SK-N-SH treated with all-trans-retinoic acid at 6 μM for 48 hours (cell line): ENCODE results near the gene FAM124B.

ENCODE experiments used
- ATAC-seq: fragments of 200-7000 bp; cut with Tn5 transposase; 3 replicates; pipeline ENCODE4 v1.9.1; 2020; ENCODE audit warnings: mild to moderate bottlenecking, moderate library complexity
- ARNTL ChIP-seq: fragments of 450-650 bp; formaldehyde crosslinking; IDR thresholded peaks from 2 replicates; pipeline ENCODE4 v1.5.0; 2020; ENCODE audit warnings: low read depth, mild to moderate bottlenecking, moderate library complexity, borderline replicate concordance
- BACH2 ChIP-seq: fragments of 250-450 bp; sonication (Bioruptor Pico); IDR thresholded peaks from 2 replicates; pipeline ENCODE4 v1.9.0; 2021; ENCODE audit warnings: mild to moderate bottlenecking, borderline replicate concordance
- CSDC2 ChIP-seq: fragments of 250-450 bp; sonication (Bioruptor Pico); IDR thresholded peaks from 2 replicates; pipeline ENCODE4 v1.5.0; 2020; ENCODE audit warnings: mild to moderate bottlenecking, moderate library complexity
- ESRRG ChIP-seq: fragments of 250-450 bp; sonication (Bioruptor Pico); IDR thresholded peaks from 2 replicates; pipeline ENCODE4 v1.6.1; 2021; ENCODE audit warnings: mild to moderate bottlenecking
- GLIS3 ChIP-seq: fragments of 250-450 bp; sonication (Bioruptor Pico); IDR thresholded peaks from 2 replicates; pipeline ENCODE4 v1.5.0; 2020; ENCODE audit warnings: mild to moderate bottlenecking, moderate library complexity
- ISL1 ChIP-seq: fragments of 250-450 bp; sonication (Bioruptor Pico); IDR thresholded peaks from 2 replicates; pipeline ENCODE4 v2.1.2; 2022; ENCODE audit warnings: mild to moderate bottlenecking, moderate library complexity
- OSR1 ChIP-seq: fragments of 250-450 bp; sonication (Bioruptor Pico); IDR thresholded peaks from 2 replicates; pipeline ENCODE4 v1.8.0; 2022; ENCODE audit warnings: moderate library complexity, mild to moderate bottlenecking, inconsistent platforms
- PPARA ChIP-seq: fragments of 250-450 bp; sonication (Bioruptor Pico); IDR thresholded peaks from 2 replicates; pipeline ENCODE4 v1.5.0; 2020; ENCODE audit warnings: mild to moderate bottlenecking, borderline replicate concordance
- SNAI2 ChIP-seq: fragments of 250-450 bp; sonication (Bioruptor Pico); IDR thresholded peaks from 2 replicates; pipeline ENCODE4 v1.5.0; 2020; ENCODE audit warnings: mild to moderate bottlenecking, moderate library complexity
- TCF4 ChIP-seq: fragments of 250-450 bp; sonication (Bioruptor Pico); IDR thresholded peaks from 2 replicates; pipeline ENCODE4 v1.8.0; 2021; ENCODE audit warnings: mild to moderate bottlenecking, moderate library complexity, borderline replicate concordance
- TOX ChIP-seq: fragments of 250-450 bp; sonication (Bioruptor Pico); IDR thresholded peaks from 2 replicates; pipeline ENCODE4 v1.8.0; 2021; ENCODE audit warnings: mild to moderate bottlenecking, moderate library complexity, borderline replicate concordance
- TSHZ2 ChIP-seq: fragments of 250-450 bp; sonication (Bioruptor Pico); IDR thresholded peaks from 2 replicates; pipeline ENCODE4 v1.5.0; 2020; ENCODE audit warnings: mild to moderate bottlenecking, moderate library complexity
- ZC3H10 ChIP-seq: fragments of 250-450 bp; sonication (Bioruptor Pico); IDR thresholded peaks from 2 replicates; pipeline ENCODE4 v1.5.1; 2021; ENCODE audit warnings: mild to moderate bottlenecking, moderate library complexity
- ZFP3 ChIP-seq: fragments of 250-450 bp; sonication (Bioruptor Pico); IDR thresholded peaks from 2 replicates; pipeline ENCODE4 v1.5.0; 2020; ENCODE audit warnings: mild to moderate bottlenecking, moderate library complexity
- ZFP30 ChIP-seq: fragments of 450-650 bp; formaldehyde crosslinking; IDR thresholded peaks from 2 replicates; pipeline ENCODE4 v1.5.0; 2022; ENCODE audit warnings: mild to moderate bottlenecking, moderate library complexity
- ZNF565 ChIP-seq: fragments of 450-650 bp; formaldehyde crosslinking; conservative IDR thresholded peaks from 2 replicates; pipeline ENCODE4 v1.5.0; 2020; ENCODE audit warnings: low read depth, mild to moderate bottlenecking, moderate library complexity
- ZNF70 ChIP-seq: fragments of 450-650 bp; formaldehyde crosslinking; IDR thresholded peaks from 2 replicates; pipeline ENCODE4 v1.5.0; 2020; ENCODE audit warnings: mild to moderate bottlenecking, moderate library complexity
- ZNF8 ChIP-seq: fragments of 450-650 bp; formaldehyde crosslinking; IDR thresholded peaks from 2 replicates; pipeline ENCODE4 v1.5.0; 2020; ENCODE audit warnings: mild to moderate bottlenecking, moderate library complexity
- TF ChIP-seq, protein P1 (sequence below): fragments of 250-450 bp; sonication (Bioruptor Pico); IDR thresholded peaks from 2 replicates; pipeline ENCODE4 v1.8.0; 2020; ENCODE audit warnings: mild to moderate bottlenecking, moderate library complexity, borderline replicate concordance
- TF ChIP-seq, protein P2 (sequence below): fragments of 250-450 bp; sonication (Bioruptor Pico); IDR thresholded peaks from 2 replicates; pipeline ENCODE4 v1.8.0; 2021; ENCODE audit warnings: low read depth, mild to moderate bottlenecking, moderate library complexity, borderline replicate concordance
- TF ChIP-seq, protein P3 (sequence below): fragments of 250-450 bp; sonication (Bioruptor Pico); IDR thresholded peaks from 2 replicates; pipeline ENCODE4 v1.5.1; 2021; ENCODE audit warnings: mild to moderate bottlenecking, moderate library complexity
- TF ChIP-seq, protein P4 (sequence below): fragments of 250-450 bp; sonication (Bioruptor Pico); IDR thresholded peaks from 2 replicates; pipeline ENCODE4 v1.5.1; 2020; ENCODE audit warnings: low read depth, mild to moderate bottlenecking, moderate library complexity

FAM124B gene

DNA sequence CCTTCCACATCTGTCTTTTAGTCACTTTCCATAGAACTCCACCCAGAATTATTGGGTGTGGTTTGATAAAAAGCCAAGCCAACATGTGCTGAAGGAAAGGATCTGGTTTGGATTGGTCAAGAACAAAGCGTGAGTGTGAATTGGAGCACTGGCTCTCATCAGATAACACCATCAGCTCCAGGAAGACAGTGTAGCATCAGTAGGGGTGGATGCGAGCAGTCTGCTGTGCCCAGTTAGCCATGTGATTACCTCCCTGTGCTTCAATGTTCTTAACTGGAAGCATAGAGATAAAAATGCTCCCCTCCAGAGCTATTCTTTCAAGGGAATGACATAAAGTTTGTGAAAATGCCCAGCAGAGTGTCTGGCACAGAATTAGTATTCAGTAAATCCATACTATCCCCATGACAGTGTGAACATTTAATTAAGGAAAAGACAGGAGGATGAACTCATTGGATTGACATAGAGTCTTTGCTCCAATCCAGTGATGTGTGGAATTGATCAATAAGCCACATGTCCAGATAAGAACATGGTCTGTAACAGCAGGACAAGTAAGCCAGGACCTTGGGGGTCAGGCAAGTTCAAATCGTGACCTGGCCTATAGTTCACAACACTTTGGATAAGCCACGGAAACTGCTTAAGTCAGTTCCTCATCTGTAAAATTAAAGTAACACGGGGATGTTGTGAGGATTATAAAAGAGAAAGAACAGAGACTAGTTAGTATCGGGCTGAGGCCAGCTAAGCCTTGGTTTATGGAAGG, 68.0 kb downstream of the FAM124B start:
- TF ChIP-seq TOX (CRISPR knock-in tag) (no peak), BACH2 (CRISPR knock-in tag) (no peak), ZC3H10 (CRISPR knock-in tag) (no peak), ESRRG (CRISPR knock-in tag) (no peak), CSDC2 (CRISPR knock-in tag) (no peak), OSR1 (CRISPR knock-in tag) (no peak), SNAI2 (CRISPR knock-in tag) (no peak), ISL1 (CRISPR knock-in tag) (no peak), ZFP3 (no peak), GLIS3 (CRISPR knock-in tag) (no peak), PPARA (CRISPR knock-in tag) (no peak), ZFP30 (CRISPR knock-in tag) (no peak), ARNTL (no peak), ZNF8 (CRISPR knock-in tag) (no peak)
- TF ChIP-seq, protein P1, sequence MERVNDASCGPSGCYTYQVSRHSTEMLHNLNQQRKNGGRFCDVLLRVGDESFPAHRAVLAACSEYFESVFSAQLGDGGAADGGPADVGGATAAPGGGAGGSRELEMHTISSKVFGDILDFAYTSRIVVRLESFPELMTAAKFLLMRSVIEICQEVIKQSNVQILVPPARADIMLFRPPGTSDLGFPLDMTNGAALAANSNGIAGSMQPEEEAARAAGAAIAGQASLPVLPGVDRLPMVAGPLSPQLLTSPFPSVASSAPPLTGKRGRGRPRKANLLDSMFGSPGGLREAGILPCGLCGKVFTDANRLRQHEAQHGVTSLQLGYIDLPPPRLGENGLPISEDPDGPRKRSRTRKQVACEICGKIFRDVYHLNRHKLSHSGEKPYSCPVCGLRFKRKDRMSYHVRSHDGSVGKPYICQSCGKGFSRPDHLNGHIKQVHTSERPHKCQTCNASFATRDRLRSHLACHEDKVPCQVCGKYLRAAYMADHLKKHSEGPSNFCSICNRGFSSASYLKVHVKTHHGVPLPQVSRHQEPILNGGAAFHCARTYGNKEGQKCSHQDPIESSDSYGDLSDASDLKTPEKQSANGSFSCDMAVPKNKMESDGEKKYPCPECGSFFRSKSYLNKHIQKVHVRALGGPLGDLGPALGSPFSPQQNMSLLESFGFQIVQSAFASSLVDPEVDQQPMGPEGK (CRISPR knock-in tag), result no peak
- TF ChIP-seq, protein P2, sequence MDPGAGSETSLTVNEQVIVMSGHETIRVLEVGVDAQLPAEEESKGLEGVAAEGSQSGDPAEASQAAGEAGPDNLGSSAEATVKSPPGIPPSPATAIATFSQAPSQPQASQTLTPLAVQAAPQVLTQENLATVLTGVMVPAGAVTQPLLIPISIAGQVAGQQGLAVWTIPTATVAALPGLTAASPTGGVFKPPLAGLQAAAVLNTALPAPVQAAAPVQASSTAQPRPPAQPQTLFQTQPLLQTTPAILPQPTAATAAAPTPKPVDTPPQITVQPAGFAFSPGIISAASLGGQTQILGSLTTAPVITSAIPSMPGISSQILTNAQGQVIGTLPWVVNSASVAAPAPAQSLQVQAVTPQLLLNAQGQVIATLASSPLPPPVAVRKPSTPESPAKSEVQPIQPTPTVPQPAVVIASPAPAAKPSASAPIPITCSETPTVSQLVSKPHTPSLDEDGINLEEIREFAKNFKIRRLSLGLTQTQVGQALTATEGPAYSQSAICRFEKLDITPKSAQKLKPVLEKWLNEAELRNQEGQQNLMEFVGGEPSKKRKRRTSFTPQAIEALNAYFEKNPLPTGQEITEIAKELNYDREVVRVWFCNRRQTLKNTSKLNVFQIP (CRISPR knock-in tag), result no peak
- no peak for ATAC-seq

DNA sequence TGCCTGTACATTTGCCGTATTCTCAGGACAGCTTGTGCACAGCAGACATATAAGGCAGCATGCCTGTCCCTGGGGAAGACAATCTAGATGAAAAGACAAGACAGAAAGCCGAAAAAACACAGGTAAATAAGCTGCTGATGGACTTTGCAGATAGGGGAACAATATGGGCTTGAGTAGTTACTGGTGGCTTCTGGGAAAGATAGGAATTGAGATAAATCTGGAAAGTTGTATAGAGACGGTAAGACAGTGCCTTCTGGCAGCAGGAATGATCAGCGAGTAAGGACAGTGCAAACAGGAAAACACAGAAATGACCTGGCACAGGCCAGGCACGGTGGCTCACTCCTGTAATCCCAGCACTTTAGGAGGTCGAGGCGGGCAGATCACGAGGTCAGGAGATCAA, 70.2 kb downstream of the FAM124B start:
- TF ChIP-seq, protein P1 (CRISPR knock-in tag), result no peak
- no peak for TF ChIP-seq BACH2 (CRISPR knock-in tag)
- no peak for TF ChIP-seq ZFP3
- no peak for TF ChIP-seq ZC3H10 (CRISPR knock-in tag)
- TF ChIP-seq ZNF565 (CRISPR knock-in tag), result no peak
- TF ChIP-seq, protein P3, sequence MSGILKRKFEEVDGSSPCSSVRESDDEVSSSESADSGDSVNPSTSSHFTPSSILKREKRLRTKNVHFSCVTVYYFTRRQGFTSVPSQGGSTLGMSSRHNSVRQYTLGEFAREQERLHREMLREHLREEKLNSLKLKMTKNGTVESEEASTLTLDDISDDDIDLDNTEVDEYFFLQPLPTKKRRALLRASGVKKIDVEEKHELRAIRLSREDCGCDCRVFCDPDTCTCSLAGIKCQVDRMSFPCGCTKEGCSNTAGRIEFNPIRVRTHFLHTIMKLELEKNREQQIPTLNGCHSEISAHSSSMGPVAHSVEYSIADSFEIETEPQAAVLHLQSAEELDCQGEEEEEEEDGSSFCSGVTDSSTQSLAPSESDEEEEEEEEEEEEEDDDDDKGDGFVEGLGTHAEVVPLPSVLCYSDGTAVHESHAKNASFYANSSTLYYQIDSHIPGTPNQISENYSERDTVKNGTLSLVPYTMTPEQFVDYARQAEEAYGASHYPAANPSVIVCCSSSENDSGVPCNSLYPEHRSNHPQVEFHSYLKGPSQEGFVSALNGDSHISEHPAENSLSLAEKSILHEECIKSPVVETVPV (CRISPR knock-in tag), result no peak
- ATAC-seq, result no peak

GRCh38 chr2:224328798-224329197, 73.1 kb downstream of the FAM124B start:
- no peak for ATAC-seq
- no peak for TF ChIP-seq TCF4 (CRISPR knock-in tag)
- TF ChIP-seq, protein P3 (CRISPR knock-in tag), result no peak
- no peak for TF ChIP-seq ZC3H10 (CRISPR knock-in tag)
- no peak for TF ChIP-seq TSHZ2 (CRISPR knock-in tag)
- TF ChIP-seq, protein P4, sequence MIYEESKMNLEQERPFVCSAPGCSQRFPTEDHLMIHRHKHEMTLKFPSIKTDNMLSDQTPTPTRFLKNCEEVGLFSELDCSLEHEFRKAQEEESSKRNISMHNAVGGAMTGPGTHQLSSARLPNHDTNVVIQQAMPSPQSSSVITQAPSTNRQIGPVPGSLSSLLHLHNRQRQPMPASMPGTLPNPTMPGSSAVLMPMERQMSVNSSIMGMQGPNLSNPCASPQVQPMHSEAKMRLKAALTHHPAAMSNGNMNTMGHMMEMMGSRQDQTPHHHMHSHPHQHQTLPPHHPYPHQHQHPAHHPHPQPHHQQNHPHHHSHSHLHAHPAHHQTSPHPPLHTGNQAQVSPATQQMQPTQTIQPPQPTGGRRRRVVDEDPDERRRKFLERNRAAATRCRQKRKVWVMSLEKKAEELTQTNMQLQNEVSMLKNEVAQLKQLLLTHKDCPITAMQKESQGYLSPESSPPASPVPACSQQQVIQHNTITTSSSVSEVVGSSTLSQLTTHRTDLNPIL (CRISPR knock-in tag), result no peak
- no peak for TF ChIP-seq SNAI2 (CRISPR knock-in tag)
- TF ChIP-seq ZNF565 (CRISPR knock-in tag), result no peak
- TF ChIP-seq ESRRG (CRISPR knock-in tag), result no peak
- no peak for TF ChIP-seq PPARA (CRISPR knock-in tag)
- no peak for TF ChIP-seq ZFP3
- TF ChIP-seq TOX (CRISPR knock-in tag), result no peak
- no peak for TF ChIP-seq BACH2 (CRISPR knock-in tag)
- TF ChIP-seq GLIS3 (CRISPR knock-in tag), result no peak
- no peak for TF ChIP-seq ZNF70 (CRISPR knock-in tag)
- no peak for TF ChIP-seq ARNTL
